MCF 10A (cell line): Measurements from ENCODE around the gene CYB561A3. TPM values are rescaled to one million over a fixed set of nuclear protein-coding genes. Genes with fewer than 3 reads are reported as not detected.

ENCODE experiments used
- BruUV-seq: library from RNA; stranded (reverse); fragments of 400-500 nt; replicated peaks from 2 replicates; lab custom pipeline; 2021; lab: Mats Ljungman, UMichigan
- CTCF ChIA-PET: fragments of 300-600 bp; sonication (Branson Sonifier 250); formaldehyde crosslinking; extraction: SDS; loops from one replicate; lab custom pipeline; 2021; ENCODE audit warnings: antibody characterized with exemption, inconsistent platforms; lab: Yijun Ruan, JAX
- POLR2A ChIA-PET: fragments of 300-600, 350-650 bp; sonication (Branson Sonifier 250); formaldehyde crosslinking; extraction: SDS; loops from one replicate; lab custom pipeline; 2020; ENCODE audit warnings: antibody characterized with exemption, inconsistent platforms; lab: Yijun Ruan, JAX
- DNase-seq: peaks from one replicate; pipeline ENCODE4 v3.0.0-alpha.2; 2018; ENCODE audit not compliant: unreplicated experiment
- H3K27ac Mint-ChIP-seq: one replicate; pipeline ENCODE4 v1.8.0; 2022; ENCODE audit warnings: mild to moderate bottlenecking, low read depth, mixed read lengths; ENCODE audit not compliant: unreplicated experiment
- H3K27me3 Mint-ChIP-seq: one replicate; pipeline ENCODE4 v1.8.0; 2022; ENCODE audit warnings: mixed read lengths; ENCODE audit not compliant: insufficient read depth, unreplicated experiment
- H3K36me3 Mint-ChIP-seq: one replicate; pipeline ENCODE4 v1.8.0; 2022; ENCODE audit warnings: mild to moderate bottlenecking, moderate library complexity, mixed read lengths; ENCODE audit not compliant: insufficient read depth, unreplicated experiment
- H3K4me1 Mint-ChIP-seq: one replicate; pipeline ENCODE4 v1.8.0; 2022; ENCODE audit warnings: mixed read lengths; ENCODE audit not compliant: insufficient read depth, unreplicated experiment
- H3K4me3 Mint-ChIP-seq: one replicate; pipeline ENCODE4 v1.8.0; 2022; ENCODE audit warnings: mild to moderate bottlenecking, moderate library complexity, mixed read lengths; ENCODE audit not compliant: unreplicated experiment
- H3K9me3 Mint-ChIP-seq: one replicate; pipeline ENCODE4 v1.8.0; 2022; ENCODE audit warnings: mixed read lengths; ENCODE audit not compliant: unreplicated experiment
- CTCF ChIP-seq: fragments of 200-600 bp; IDR thresholded peaks from one replicate; pipeline ENCODE4 v1.8.0; 2022; ENCODE audit warnings: antibody characterized with exemption, mild to moderate bottlenecking; ENCODE audit not compliant: unreplicated experiment
- intact Hi-C: fragments of 100-400 bp; cut with micrococcal nuclease; formaldehyde crosslinking; loops from 2 replicates; pipeline ENCODE4 v1.14.1; 2022
- total RNA-seq: library from RNA; stranded (reverse); gene quantifications from 2 replicates; pipeline ENCODE4 v1.2.3, GENCODE V29; 2022

Gene CYB561A3
- total RNA-seq, 1 experiment from 2014 or later, result 28.4 TPM

- BruUV-seq, result no TSS peak
- CTCF ChIA-PET, result interaction anchor here (11.4 to 22.4 kb wide), 2 partner anchors 20 to 27 kb away, joined by 154 to 294 read pairs; partner anchors contain the start of genes DDB1 and TKFC
- Mint-ChIP-seq H3K27ac (no peak overlapping the region), H3K27me3 (no peaks in the 10 kb centered on the region), H3K9me3 (no peaks in the 10 kb centered on the region), H3K4me1 (no peaks in the 10 kb centered on the region), H3K36me3 (peaks cover 44% of the 10 kb centered on the region), H3K4me3 (no peak overlapping the region)
- POLR2A ChIA-PET, result interaction anchor here (1.1 to 1.4 kb wide), 2 partner anchors 29 to 83 kb away, joined by 3 to 5 read pairs; no protein-coding TSS in a partner anchor
- DNase-seq, result no peak
- no peak for TF ChIP-seq CTCF
- intact Hi-C loops, result no loop called here
Measured at GRCh38 chr11:61356706-61357105, 5.0 kb downstream of the CYB561A3 start.

GRCh38 chr11:61354208-61354607 lies 7.5 kb downstream of the CYB561A3 start:
- Mint-ChIP-seq H3K4me1 (no peaks in the 10 kb centered on the region), H3K9me3 (no peaks in the 10 kb centered on the region), H3K27ac (no peak overlapping the region), H3K36me3 (peaks cover 46% of the 10 kb centered on the region), H3K4me3 (no peak overlapping the region), H3K27me3 (no peaks in the 10 kb centered on the region)
- ChIA-PET CTCF (interaction anchor here (11.4 to 22.4 kb wide), 2 partner anchors 18 to 30 kb away, joined by 154 to 294 read pairs; partner anchors contain the start of genes DDB1 and TKFC), POLR2A (interaction anchor here (1.5 to 2.8 kb wide), 2 partner anchors 9 to 15 kb away, joined by 5 to 9 read pairs; partner anchors contain the start of gene TMEM138)
- intact Hi-C loops, result no loop called here
- no TSS peak for BruUV-seq
- no peak for TF ChIP-seq CTCF
- no peak for DNase-seq

- Mint-ChIP-seq H3K27ac (no peak overlapping the region), H3K4me3 (no peak overlapping the region), H3K27me3 (no peaks in the 10 kb centered on the region), H3K9me3 (no peaks in the 10 kb centered on the region), H3K36me3 (peaks cover 52% of the 10 kb centered on the region), H3K4me1 (no peaks in the 10 kb centered on the region)
- DNase-seq, result no peak
- BruUV-seq, result no TSS peak
- intact Hi-C loops, result no loop called here
- CTCF ChIA-PET, result interaction anchor here (11.4 to 22.4 kb wide), 2 partner anchors 17 to 30 kb away, joined by 154 to 294 read pairs; partner anchors contain the start of genes DDB1 and TKFC
- POLR2A ChIA-PET, result interaction anchor here (1.0 to 2.8 kb wide), 3 partner anchors 8 to 16 kb away, joined by 4 to 9 read pairs (median 5); partner anchors contain the start of gene TMEM138
- TF ChIP-seq CTCF, result no peak
Measured at GRCh38 chr11:61353131-61354067, 8.3 kb downstream of the CYB561A3 start.

GRCh38 chr11:61352038-61352437 lies 9.6 kb downstream of the CYB561A3 start:
- intact Hi-C loops, result no loop called here
- no peak for TF ChIP-seq CTCF
- H3K4me3 Mint-ChIP-seq, result no peak overlapping the region
- ChIA-PET CTCF (interaction anchor here (0.9 to 22.4 kb wide), 6 partner anchors 9 to 97 kb away, joined by 3 to 294 read pairs (median 7); partner anchors contain the start of gene CYB561A3), POLR2A (interaction anchor here (0.7 to 6.7 kb wide), 2 partner anchors 10 to 13 kb away, joined by 3 to 72 read pairs; partner anchors contain the start of genes CYB561A3 and TMEM138)
- H3K9me3 Mint-ChIP-seq, result no peaks in the 10 kb centered on the region
- H3K36me3 Mint-ChIP-seq, result peaks cover 57% of the 10 kb centered on the region
- H3K27me3 Mint-ChIP-seq, result no peaks in the 10 kb centered on the region
- H3K27ac Mint-ChIP-seq, result no peak overlapping the region
- H3K4me1 Mint-ChIP-seq, result no peaks in the 10 kb centered on the region
- no TSS peak for BruUV-seq
- no peak for DNase-seq
